PC-9 (cell line): ENCODE data around the gene PPM1A. TPM values are rescaled to one million over a fixed set of nuclear protein-coding genes. Genes with fewer than 3 reads are reported as not detected.

Experiments used
- BruUV-seq: library from RNA; stranded (reverse); fragments of 400-500 nt; replicated peaks from 2 replicates; lab custom pipeline; 2021; lab: Mats Ljungman, UMichigan
- CTCF ChIA-PET: fragments of 300-600 bp; sonication (Branson Sonifier 250); formaldehyde crosslinking; loops from one replicate; lab custom pipeline; 2022; ENCODE audit warnings: antibody characterized with exemption; lab: Charles Lee
- POLR2A ChIA-PET: fragments of 300-600 bp; sonication (Branson Sonifier 250); formaldehyde crosslinking; loops from one replicate; lab custom pipeline; 2022; ENCODE audit warnings: antibody characterized with exemption; ENCODE audit not compliant: unreplicated experiment; lab: Charles Lee
- DNase-seq, 2 experiments: peaks; one replicate each; pipeline versions ENCODE4 v3.0.0 to v3.0.0-alpha.2; 2015 to 2022; ENCODE audit warnings: mixed read lengths in 1 of 2
- H2AFZ ChIP-seq: fragments of 200-600 bp; sonication (generic); 2 replicates; pipeline ENCODE4 v1.8.1; 2017; ENCODE audit warnings: antibody characterized with exemption
- H3F3A ChIP-seq: fragments of 200-600 bp; sonication (generic); 2 replicates; pipeline ENCODE4 v1.8.1; 2017; ENCODE audit warnings: antibody characterized with exemption, mild to moderate bottlenecking, low read depth; ENCODE audit not compliant: insufficient read depth
- H3K27ac ChIP-seq: fragments of 200-600 bp; sonication (generic); 2 replicates; pipeline ENCODE4 v1.6.1; 2016; ENCODE audit warnings: mixed run types
- H3K27me3 ChIP-seq: fragments of 200-600 bp; sonication (generic); 2 replicates; pipeline ENCODE4 v1.6.1; 2016; ENCODE audit warnings: low read depth, mixed run types; ENCODE audit not compliant: insufficient read depth
- H3K36me3 ChIP-seq: fragments of 200-600 bp; sonication (generic); 2 replicates; pipeline ENCODE4 v1.6.1; 2016; ENCODE audit warnings: low read depth, mixed run types
- H3K4me1 ChIP-seq: fragments of 200-600 bp; sonication (generic); replicated peaks from 2 replicates; pipeline ENCODE4 v1.6.1; 2016; ENCODE audit warnings: mixed run types; ENCODE audit not compliant: insufficient read depth
- H3K4me2 ChIP-seq: fragments of 200-600 bp; sonication (generic); 2 replicates; pipeline ENCODE4 v1.6.1; 2017; ENCODE audit warnings: mixed run types
- H3K4me3 ChIP-seq: fragments of 200-600 bp; sonication (generic); 2 replicates; pipeline ENCODE4 v1.6.1; 2016; ENCODE audit warnings: mixed run types
- H3K79me2 ChIP-seq: fragments of 200-600 bp; sonication (generic); 2 replicates; pipeline ENCODE4 v1.6.1; 2017; ENCODE audit warnings: low read depth, mixed run types
- H3K9me2 ChIP-seq: fragments of 200-600 bp; sonication (generic); 2 replicates; pipeline ENCODE4 v1.8.1; 2017; ENCODE audit warnings: mild to moderate bottlenecking; ENCODE audit not compliant: insufficient read depth
- H3K9me3 ChIP-seq: fragments of 200-600 bp; sonication (generic); 2 replicates; pipeline ENCODE4 v1.8.1; 2016; ENCODE audit warnings: low read depth; ENCODE audit not compliant: insufficient read depth
- H4K20me1 ChIP-seq: fragments of 200-600 bp; sonication (generic); 2 replicates; pipeline ENCODE4 v1.8.1; 2017; ENCODE audit not compliant: insufficient read depth
- EZH2 ChIP-seq: fragments of 200-600 bp; sonication (generic); IDR thresholded peaks from 2 replicates; pipeline ENCODE4 v1.8.0; 2017; ENCODE audit warnings: antibody characterized with exemption, low read depth
- intact Hi-C: fragments of 100-400 bp; cut with micrococcal nuclease; formaldehyde crosslinking; loops from one replicate; pipeline ENCODE4 v1.10.0; 2022; ENCODE audit not compliant: unreplicated experiment
- total RNA-seq: library from RNA; stranded (reverse); gene quantifications from 2 replicates; pipeline ENCODE4 v1.2.3, GENCODE V29; 2021
- TF ChIP-seq, protein P1 (sequence below): fragments of 200-600 bp; sonication (generic); conservative IDR thresholded peaks from 2 replicates; pipeline ENCODE4 v1.6.1; 2017; ENCODE audit warnings: mixed run types, antibody characterized with exemption, mild to moderate bottlenecking, moderate library complexity

The PPM1A gene
- total RNA-seq, 1 experiment from 2014 or later, result 60.9 TPM

DNA sequence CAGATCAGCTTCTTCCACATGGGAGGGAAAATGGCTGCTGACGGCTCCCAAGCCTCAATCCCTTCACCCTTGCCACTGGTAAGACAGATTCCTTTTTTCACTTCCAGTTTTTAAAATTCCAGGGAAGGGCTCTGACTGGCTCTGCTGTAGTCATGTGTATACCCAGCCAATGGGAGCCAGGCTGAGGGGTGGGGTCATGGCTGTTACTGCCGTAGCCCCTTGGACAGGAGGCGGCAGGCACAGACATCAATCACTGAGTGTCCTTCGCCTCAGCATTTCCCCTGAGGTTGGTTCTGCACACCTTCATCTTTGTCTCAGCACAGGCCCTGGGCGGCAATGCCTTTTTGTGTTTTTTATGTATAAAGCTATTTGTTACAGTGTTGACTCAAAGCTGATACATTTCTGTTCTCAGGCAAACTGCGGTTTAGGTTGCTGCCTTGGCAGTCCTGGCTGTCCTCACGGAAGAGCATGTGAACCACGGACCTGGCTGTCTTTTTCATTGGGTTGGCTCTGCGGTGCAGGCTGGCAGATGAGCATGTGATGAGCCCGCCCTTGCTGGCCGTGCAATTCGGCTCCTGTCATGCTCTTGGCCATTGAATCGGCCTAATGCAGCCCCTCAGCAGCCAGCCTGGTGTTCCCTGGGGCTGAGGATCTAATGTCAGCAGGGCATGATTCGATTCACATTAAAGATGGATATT lies 74.3 kb downstream of the PPM1A start:
- no peaks in the 10 kb centered on the region for H3K36me3 ChIP-seq
- no peak for TF ChIP-seq EZH2
- TF ChIP-seq, protein P1, sequence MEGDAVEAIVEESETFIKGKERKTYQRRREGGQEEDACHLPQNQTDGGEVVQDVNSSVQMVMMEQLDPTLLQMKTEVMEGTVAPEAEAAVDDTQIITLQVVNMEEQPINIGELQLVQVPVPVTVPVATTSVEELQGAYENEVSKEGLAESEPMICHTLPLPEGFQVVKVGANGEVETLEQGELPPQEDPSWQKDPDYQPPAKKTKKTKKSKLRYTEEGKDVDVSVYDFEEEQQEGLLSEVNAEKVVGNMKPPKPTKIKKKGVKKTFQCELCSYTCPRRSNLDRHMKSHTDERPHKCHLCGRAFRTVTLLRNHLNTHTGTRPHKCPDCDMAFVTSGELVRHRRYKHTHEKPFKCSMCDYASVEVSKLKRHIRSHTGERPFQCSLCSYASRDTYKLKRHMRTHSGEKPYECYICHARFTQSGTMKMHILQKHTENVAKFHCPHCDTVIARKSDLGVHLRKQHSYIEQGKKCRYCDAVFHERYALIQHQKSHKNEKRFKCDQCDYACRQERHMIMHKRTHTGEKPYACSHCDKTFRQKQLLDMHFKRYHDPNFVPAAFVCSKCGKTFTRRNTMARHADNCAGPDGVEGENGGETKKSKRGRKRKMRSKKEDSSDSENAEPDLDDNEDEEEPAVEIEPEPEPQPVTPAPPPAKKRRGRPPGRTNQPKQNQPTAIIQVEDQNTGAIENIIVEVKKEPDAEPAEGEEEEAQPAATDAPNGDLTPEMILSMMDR, result no peak
- H3K9me3 ChIP-seq, result no peaks in the 10 kb centered on the region
- no peak overlapping the region for H3K4me3 ChIP-seq
- ChIA-PET POLR2A (no interaction called here), CTCF (no interaction called here)
- no TSS peak for BruUV-seq
- H3K4me1 ChIP-seq, result no peaks in the 10 kb centered on the region
- no peaks in the 10 kb centered on the region for H3K79me2 ChIP-seq
- H3F3A ChIP-seq, result no peaks in the 10 kb centered on the region
- no peak for DNase-seq
- intact Hi-C loops, result no loop called here
- no peak overlapping the region for H2AFZ ChIP-seq
- H3K9me2 ChIP-seq, result no peaks in the 10 kb centered on the region
- H3K27ac ChIP-seq, result no peak overlapping the region
- H3K4me2 ChIP-seq, result no peak overlapping the region
- H3K27me3 ChIP-seq, result 0 out of 2 replicates have a peak, but pooled peaks cover 5% of the 10 kb centered on the region
- no peaks in the 10 kb centered on the region for H4K20me1 ChIP-seq

DNA sequence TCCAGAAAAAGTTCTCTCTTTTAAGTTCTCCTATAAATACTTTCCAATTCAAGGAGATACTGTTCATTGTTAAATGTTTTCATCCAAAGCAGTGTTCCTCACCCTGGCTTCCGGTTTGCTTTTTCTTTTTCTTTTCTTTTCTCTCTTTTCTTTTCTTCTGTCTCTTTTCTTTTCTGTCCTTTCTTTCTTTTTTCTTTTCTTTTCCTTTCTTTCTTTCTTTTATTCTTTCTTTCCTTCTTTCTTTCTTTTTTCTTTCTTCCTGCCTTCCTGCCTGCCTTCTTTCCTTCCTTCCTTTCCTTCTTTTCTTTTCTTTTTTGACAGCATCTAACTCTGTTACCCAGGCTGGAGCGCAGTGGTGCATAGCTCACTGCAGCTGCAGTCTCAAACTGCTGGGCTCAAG lies 75.8 kb downstream of the PPM1A start:
- DNase-seq, result no peak
- Histone ChIP-seq H2AFZ (no peak overlapping the region), H3K27me3 (no peaks in the 10 kb centered on the region), H4K20me1 (no peaks in the 10 kb centered on the region), H3K36me3 (no peaks in the 10 kb centered on the region), H3K4me2 (no peak overlapping the region), H3K4me3 (no peak overlapping the region), H3F3A (no peaks in the 10 kb centered on the region), H3K9me3 (no peaks in the 10 kb centered on the region), H3K79me2 (no peaks in the 10 kb centered on the region), H3K27ac (no peak overlapping the region), H3K9me2 (no peaks in the 10 kb centered on the region), H3K4me1 (no peaks in the 10 kb centered on the region)
- intact Hi-C loops, result no loop called here
- TF ChIP-seq EZH2, result no peak
- TF ChIP-seq, protein P1, result no peak
- ChIA-PET CTCF (no interaction called here), POLR2A (interaction anchor here (0.6 kb wide), 1 partner anchor 17 kb away, joined by 3 read pairs; no protein-coding TSS in a partner anchor)
- no TSS peak for BruUV-seq

DNA sequence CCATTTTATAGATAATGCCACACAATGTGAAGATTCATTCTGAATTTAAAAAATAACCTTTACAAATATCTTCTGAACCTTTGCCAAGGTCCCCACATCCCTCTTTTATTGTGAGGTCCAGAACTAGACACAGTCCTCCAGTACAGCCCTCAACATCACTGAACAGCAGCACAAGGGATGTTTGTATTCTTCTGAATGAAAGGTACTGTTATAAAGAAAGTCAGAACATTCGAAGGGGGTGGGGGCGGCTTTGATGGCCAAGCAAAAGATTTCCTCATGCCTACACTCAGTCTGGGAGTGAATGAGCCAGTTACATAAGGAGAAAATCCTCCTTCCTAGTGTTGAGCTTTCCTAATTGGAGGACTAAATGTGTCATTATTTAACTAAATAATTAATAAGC lies 77.3 kb downstream of the PPM1A start:
- Histone ChIP-seq H3K4me3 (no peak overlapping the region), H3K27ac (no peak overlapping the region), H3K4me1 (no peaks in the 10 kb centered on the region), H3F3A (no peaks in the 10 kb centered on the region), H3K9me2 (no peaks in the 10 kb centered on the region), H4K20me1 (no peaks in the 10 kb centered on the region), H3K9me3 (no peaks in the 10 kb centered on the region), H3K36me3 (no peaks in the 10 kb centered on the region), H3K4me2 (no peak overlapping the region), H3K79me2 (no peaks in the 10 kb centered on the region), H2AFZ (no peak overlapping the region), H3K27me3 (no peaks in the 10 kb centered on the region)
- TF ChIP-seq, protein P1, result no peak
- TF ChIP-seq EZH2, result no peak
- POLR2A ChIA-PET, result no interaction called here
- CTCF ChIA-PET, result no interaction called here
- intact Hi-C loops, result no loop called here
- BruUV-seq, result no TSS peak
- DNase-seq, result no peak
